Effector CD4-positive, alpha-beta T cell (primary cell): ENCODE data around the gene UNC13C.

Source experiments
- DNase-seq: peaks from one replicate; pipeline ENCODE4 v3.0.0-alpha.2; 2020

Gene UNC13C

DNA sequence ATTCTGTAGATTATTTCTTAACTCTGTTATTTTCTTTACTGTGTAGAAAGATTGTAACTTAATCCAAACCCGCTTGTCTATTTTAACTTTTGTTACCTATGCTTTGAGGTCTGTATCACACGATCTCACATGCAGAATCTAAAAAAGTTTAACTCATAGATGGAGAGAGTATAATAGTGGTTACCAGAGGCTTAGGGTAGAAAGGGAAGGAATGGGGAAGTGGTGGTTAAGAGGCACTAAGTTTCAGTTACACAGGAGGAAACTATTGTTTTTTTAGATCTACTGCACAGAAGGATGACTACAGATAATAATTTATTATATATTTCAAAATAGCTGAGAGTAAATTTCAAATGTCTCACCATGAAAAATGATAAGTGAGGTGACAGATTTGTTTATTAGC lies 703.3 kb downstream of the UNC13C start:
- DNase-seq: no peak
